ENCODE data around the gene CCDC6. TPM values are rescaled to one million over a fixed set of nuclear protein-coding genes. Genes with fewer than 3 reads are reported as not detected.

The CCDC6 gene
- total RNA-seq, 2 experiments from 2014 or later, result 21.6 to 22.1 TPM

DNA sequence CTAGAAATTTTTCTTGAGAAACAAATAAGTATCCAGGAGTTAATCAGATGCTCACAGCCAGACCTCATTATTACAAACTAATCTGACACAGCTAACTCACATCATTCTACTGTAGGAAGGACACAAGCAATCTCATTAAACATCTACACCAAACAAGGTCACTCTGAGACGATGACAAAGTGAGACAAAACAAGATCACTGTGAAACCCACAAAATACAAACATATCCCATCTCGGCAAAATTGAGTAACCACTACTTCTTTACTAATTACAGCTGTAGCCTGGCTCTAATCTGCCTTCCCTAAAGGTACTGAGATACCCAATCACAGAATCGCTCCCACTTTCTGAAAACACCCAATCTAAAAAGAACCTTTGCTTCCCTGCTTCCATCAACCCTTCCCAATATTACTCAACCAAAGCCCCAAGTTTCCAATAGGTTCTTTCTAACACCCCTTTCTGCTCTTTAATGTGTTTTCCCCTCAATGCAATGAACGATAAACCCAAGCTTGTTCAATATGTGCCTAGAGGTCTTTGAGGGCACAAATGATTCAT lies 26.9 kb downstream of the CCDC6 start:
- no peaks in the 10 kb centered on the region for H3K27me3 Mint-ChIP-seq
- Histone ChIP-seq H3K36me3 (ENCODE audit: insufficient read depth, low read length) (no peaks in the 10 kb centered on the region), H3K4me3 (ENCODE audit: low read length) (no peak overlapping the region), H3K27ac (ENCODE audit: low read depth in 1 of 2, low read length in 2 of 2) (no peak overlapping the region), H3K27me3 (ENCODE audit: control insufficient read depth in 1 of 2, insufficient read depth in 2 of 2, low read length in 2 of 2) (no peaks in the 10 kb centered on the region), H3K4me1 (ENCODE audit: insufficient read depth, low read length) (peaks cover 12% of the 10 kb centered on the region), H3K9me3 (ENCODE audit: control insufficient read depth in 1 of 2, insufficient read depth in 1 of 2, low read length in 2 of 2) (no peaks in the 10 kb centered on the region)
- TF ChIP-seq, protein P1, sequence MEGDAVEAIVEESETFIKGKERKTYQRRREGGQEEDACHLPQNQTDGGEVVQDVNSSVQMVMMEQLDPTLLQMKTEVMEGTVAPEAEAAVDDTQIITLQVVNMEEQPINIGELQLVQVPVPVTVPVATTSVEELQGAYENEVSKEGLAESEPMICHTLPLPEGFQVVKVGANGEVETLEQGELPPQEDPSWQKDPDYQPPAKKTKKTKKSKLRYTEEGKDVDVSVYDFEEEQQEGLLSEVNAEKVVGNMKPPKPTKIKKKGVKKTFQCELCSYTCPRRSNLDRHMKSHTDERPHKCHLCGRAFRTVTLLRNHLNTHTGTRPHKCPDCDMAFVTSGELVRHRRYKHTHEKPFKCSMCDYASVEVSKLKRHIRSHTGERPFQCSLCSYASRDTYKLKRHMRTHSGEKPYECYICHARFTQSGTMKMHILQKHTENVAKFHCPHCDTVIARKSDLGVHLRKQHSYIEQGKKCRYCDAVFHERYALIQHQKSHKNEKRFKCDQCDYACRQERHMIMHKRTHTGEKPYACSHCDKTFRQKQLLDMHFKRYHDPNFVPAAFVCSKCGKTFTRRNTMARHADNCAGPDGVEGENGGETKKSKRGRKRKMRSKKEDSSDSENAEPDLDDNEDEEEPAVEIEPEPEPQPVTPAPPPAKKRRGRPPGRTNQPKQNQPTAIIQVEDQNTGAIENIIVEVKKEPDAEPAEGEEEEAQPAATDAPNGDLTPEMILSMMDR (IDR thresholded peaks at IDR 0.05), result no peak
- intact Hi-C loops (cut with DNase I, micrococcal nuclease), result no loop called here
- H3K27ac Mint-ChIP-seq, result peak overlapping the region; percentile 2
- H3K4me3 Mint-ChIP-seq, result no peak overlapping the region
- H3K9me3 Mint-ChIP-seq, result no peaks in the 10 kb centered on the region
- ATAC-seq (ENCODE audit: poor library complexity) (no peak), DNase-seq (peak in 1 of 14 experiments; percentile 15)
- ChIA-PET POLR2A (interaction anchor here (0.6 kb wide), 1 partner anchor 29 kb away, joined by 3 read pairs; no protein-coding TSS in a partner anchor), CTCF (interaction anchor here (1.0 to 1.1 kb wide), 2 partner anchors 9 to 27 kb away, joined by 3 to 4 read pairs; partner anchors contain the start of gene CCDC6)
- peaks cover 6% of the 10 kb centered on the region for H3K36me3 Mint-ChIP-seq (ENCODE audit: low read depth)
- H3K4me1 Mint-ChIP-seq (ENCODE audit: low read depth), result peaks cover 81% of the 10 kb centered on the region

GRCh38 chr10:59878915-59879314 lies 27.4 kb downstream of the CCDC6 start:
- Mint-ChIP-seq H3K36me3 (ENCODE audit: low read depth) (peaks cover 6% of the 10 kb centered on the region), H3K27me3 (no peaks in the 10 kb centered on the region), H3K27ac (no peak overlapping the region), H3K4me3 (no peak overlapping the region), H3K9me3 (no peaks in the 10 kb centered on the region), H3K4me1 (ENCODE audit: low read depth) (peaks cover 81% of the 10 kb centered on the region)
- ATAC-seq (ENCODE audit: poor library complexity) (no peak), DNase-seq (no peak)
- no peaks in the 10 kb centered on the region for H3K9me3 ChIP-seq (ENCODE audit: control insufficient read depth in 1 of 2, insufficient read depth in 1 of 2, low read length in 2 of 2)
- no peak overlapping the region for H3K27ac ChIP-seq (ENCODE audit: low read depth in 1 of 2, low read length in 2 of 2)
- CTCF ChIA-PET, result interaction anchor here (1.1 kb wide), 1 partner anchor 9 kb away, joined by 4 read pairs; no protein-coding TSS in a partner anchor
- TF ChIP-seq, protein P1 (IDR thresholded peaks at IDR 0.05), result no peak
- POLR2A ChIA-PET, result no interaction called here
- intact Hi-C loops (cut with DNase I, micrococcal nuclease), result no loop called here
- H3K36me3 ChIP-seq (ENCODE audit: insufficient read depth, low read length), result no peaks in the 10 kb centered on the region
- peaks cover 12% of the 10 kb centered on the region for H3K4me1 ChIP-seq (ENCODE audit: insufficient read depth, low read length)
- no peaks in the 10 kb centered on the region for H3K27me3 ChIP-seq (ENCODE audit: control insufficient read depth in 1 of 2, insufficient read depth in 2 of 2, low read length in 2 of 2)
- H3K4me3 ChIP-seq (ENCODE audit: low read length), result no peak overlapping the region

DNA sequence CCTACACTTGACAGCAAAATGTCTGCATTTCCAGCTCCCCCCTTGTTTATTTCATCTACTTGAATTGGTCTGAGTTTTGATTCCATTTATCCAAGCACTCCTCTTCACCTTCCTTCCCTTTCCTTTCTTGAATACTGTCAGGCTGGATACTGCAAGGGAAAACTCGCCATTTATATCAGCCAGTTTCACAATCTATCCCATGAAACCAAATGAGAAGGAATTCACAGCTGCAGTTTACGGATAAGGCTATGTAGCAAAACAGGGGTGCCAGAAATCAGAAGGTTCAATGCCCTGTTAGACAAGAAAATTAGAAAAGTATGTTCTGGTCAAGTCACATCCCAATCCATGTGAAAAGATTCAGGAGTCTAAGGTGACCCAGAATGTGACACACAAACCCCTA lies 28.1 kb downstream of the CCDC6 start:
- Histone ChIP-seq H3K36me3 (ENCODE audit: insufficient read depth, low read length) (no peaks in the 10 kb centered on the region), H3K27me3 (ENCODE audit: control insufficient read depth in 1 of 2, insufficient read depth in 2 of 2, low read length in 2 of 2) (no peaks in the 10 kb centered on the region), H3K4me1 (ENCODE audit: insufficient read depth, low read length) (peaks cover 12% of the 10 kb centered on the region), H3K4me3 (ENCODE audit: low read length) (no peak overlapping the region), H3K9me3 (ENCODE audit: control insufficient read depth in 1 of 2, insufficient read depth in 1 of 2, low read length in 2 of 2) (no peaks in the 10 kb centered on the region), H3K27ac (ENCODE audit: low read depth in 1 of 2, low read length in 2 of 2) (no peak overlapping the region)
- ATAC-seq (ENCODE audit: poor library complexity) (no peak), DNase-seq (no peak)
- Mint-ChIP-seq H3K9me3 (no peaks in the 10 kb centered on the region), H3K36me3 (ENCODE audit: low read depth) (peaks cover 6% of the 10 kb centered on the region), H3K27ac (no peak overlapping the region), H3K4me3 (no peak overlapping the region), H3K27me3 (no peaks in the 10 kb centered on the region), H3K4me1 (ENCODE audit: low read depth) (peaks cover 80% of the 10 kb centered on the region)
- ChIA-PET POLR2A (no interaction called here), CTCF (interaction anchor here (1.1 kb wide), 1 partner anchor 10 kb away, joined by 4 read pairs; no protein-coding TSS in a partner anchor)
- intact Hi-C loops (cut with DNase I, micrococcal nuclease), result no loop called here
- TF ChIP-seq, protein P1 (IDR thresholded peaks at IDR 0.05), result no peak

Measured in CD4-positive, alpha-beta T cell (primary cell).